Suprapubic skin (tissue), 3 donors: Measurements from ENCODE around the gene RGMA.

Source experiments
- EP300 ChIP-seq: sonication (generic); formaldehyde crosslinking; IDR thresholded peaks from one replicate; pipeline ENCODE4 v1.6.1; 2017; ENCODE audit warnings: antibody characterized with exemption
- POLR2A ChIP-seq, 2 donors: fragments of 450-650 bp; IDR thresholded peaks; one replicate each; pipeline ENCODE4 v1.6.1; 2017; ENCODE audit warnings: antibody characterized with exemption in 2 of 2, mild to moderate bottlenecking in 2 of 2, moderate library complexity in 2 of 2
- TF ChIP-seq, protein P1 (sequence below), 2 donors: fragments of 200-600 bp in 1 of 2; fragments of 450-650 bp in 1 of 2; sonication (generic) in 1 of 2; IDR thresholded peaks; one replicate each; pipeline ENCODE4 v1.5.1; 2016 to 2019; ENCODE audit warnings: antibody characterized with exemption in 2 of 2, mild to moderate bottlenecking in 1 of 2, moderate library complexity in 1 of 2

DNA sequence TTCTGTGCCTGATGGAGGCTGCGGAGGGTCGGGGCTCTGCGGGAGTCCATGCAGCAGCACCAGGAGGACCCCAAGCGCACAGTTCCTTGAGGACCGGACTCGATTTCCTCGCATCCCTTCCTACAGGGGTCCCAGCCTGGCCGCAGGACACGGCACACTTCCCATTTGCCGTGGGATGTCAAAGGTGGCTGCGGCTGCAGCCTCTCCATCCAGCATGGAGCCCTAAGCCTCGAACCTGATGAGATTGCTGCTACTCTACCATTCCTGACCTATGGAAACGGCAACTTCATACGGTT is 40.6 kb downstream of the RGMA start:
- TF ChIP-seq EP300 (no peak), POLR2A (IDR thresholded peaks at IDR 0.05) (no peak)
- TF ChIP-seq, protein P1, sequence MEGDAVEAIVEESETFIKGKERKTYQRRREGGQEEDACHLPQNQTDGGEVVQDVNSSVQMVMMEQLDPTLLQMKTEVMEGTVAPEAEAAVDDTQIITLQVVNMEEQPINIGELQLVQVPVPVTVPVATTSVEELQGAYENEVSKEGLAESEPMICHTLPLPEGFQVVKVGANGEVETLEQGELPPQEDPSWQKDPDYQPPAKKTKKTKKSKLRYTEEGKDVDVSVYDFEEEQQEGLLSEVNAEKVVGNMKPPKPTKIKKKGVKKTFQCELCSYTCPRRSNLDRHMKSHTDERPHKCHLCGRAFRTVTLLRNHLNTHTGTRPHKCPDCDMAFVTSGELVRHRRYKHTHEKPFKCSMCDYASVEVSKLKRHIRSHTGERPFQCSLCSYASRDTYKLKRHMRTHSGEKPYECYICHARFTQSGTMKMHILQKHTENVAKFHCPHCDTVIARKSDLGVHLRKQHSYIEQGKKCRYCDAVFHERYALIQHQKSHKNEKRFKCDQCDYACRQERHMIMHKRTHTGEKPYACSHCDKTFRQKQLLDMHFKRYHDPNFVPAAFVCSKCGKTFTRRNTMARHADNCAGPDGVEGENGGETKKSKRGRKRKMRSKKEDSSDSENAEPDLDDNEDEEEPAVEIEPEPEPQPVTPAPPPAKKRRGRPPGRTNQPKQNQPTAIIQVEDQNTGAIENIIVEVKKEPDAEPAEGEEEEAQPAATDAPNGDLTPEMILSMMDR (IDR thresholded peaks at IDR 0.05): no peak
